WTC11 (cell line): ENCODE data around the gene CHDH.

Source experiments
- CTCF ChIP-seq: fragments of 200-600 bp; IDR thresholded peaks from 2 replicates; pipeline ENCODE4 v1.8.0; 2022; ENCODE audit warnings: antibody characterized with exemption
- SMAD4 ChIP-seq: sonication (generic); formaldehyde crosslinking; IDR thresholded peaks from 2 replicates; pipeline ENCODE4 v1.8.0; 2022; ENCODE audit warnings: mild to moderate bottlenecking, missing genetic modification reagents

- no peak for TF ChIP-seq CTCF
- TF ChIP-seq SMAD4, result no peak
These were observed 56.8 kb downstream of the CHDH start for GRCh38 chr3:53789459-53789858.
